ENCODE data around the gene DPEP2NB.

- TF ChIP-seq, protein P1, sequence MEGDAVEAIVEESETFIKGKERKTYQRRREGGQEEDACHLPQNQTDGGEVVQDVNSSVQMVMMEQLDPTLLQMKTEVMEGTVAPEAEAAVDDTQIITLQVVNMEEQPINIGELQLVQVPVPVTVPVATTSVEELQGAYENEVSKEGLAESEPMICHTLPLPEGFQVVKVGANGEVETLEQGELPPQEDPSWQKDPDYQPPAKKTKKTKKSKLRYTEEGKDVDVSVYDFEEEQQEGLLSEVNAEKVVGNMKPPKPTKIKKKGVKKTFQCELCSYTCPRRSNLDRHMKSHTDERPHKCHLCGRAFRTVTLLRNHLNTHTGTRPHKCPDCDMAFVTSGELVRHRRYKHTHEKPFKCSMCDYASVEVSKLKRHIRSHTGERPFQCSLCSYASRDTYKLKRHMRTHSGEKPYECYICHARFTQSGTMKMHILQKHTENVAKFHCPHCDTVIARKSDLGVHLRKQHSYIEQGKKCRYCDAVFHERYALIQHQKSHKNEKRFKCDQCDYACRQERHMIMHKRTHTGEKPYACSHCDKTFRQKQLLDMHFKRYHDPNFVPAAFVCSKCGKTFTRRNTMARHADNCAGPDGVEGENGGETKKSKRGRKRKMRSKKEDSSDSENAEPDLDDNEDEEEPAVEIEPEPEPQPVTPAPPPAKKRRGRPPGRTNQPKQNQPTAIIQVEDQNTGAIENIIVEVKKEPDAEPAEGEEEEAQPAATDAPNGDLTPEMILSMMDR (IDR thresholded peaks at IDR 0.05 in 4 of 5, conservative IDR thresholded peaks at IDR 0.05 in 1 of 5), result no peak
- TF ChIP-seq POLR2A (IDR thresholded peaks at IDR 0.05), result no peak
Observed at GRCh38 chr16:68047987-68048386, 32.3 kb upstream of the DPEP2NB start.
